Keratinocyte (primary cell): ENCODE measurements around the gene CADM3. TPM values are rescaled to one million over a fixed set of nuclear protein-coding genes. Genes with fewer than 3 reads are reported as not detected.

Experiments
- DNase-seq: peaks from one replicate; pipeline ENCODE4 v3.0.0-alpha.2; 2011; ENCODE audit warnings: low read depth, missing footprints, low spot score
- FAIRE-seq: peaks from 2 replicates; lab custom pipeline; 2011; peaks lifted over from hg19 to GRCh38; lab: Jason Lieb, UNC
- H2AFZ ChIP-seq: 2 replicates; pipeline ENCODE4 v1.6.0; 2012; ENCODE audit warnings: low read length, control low read depth, inconsistent platforms; ENCODE audit not compliant: control insufficient read depth
- H3K27ac ChIP-seq: 2 replicates; pipeline ENCODE4 v1.5.1; 2011; ENCODE audit warnings: low read length; ENCODE audit not compliant: control insufficient read depth, insufficient read depth
- H3K27me3 ChIP-seq: 3 replicates; pipeline ENCODE4 v1.6.0; 2011; ENCODE audit warnings: low read length; ENCODE audit not compliant: control insufficient read depth, insufficient read depth; ENCODE audit errors: extremely low read depth
- H3K36me3 ChIP-seq, 2 experiments: 2 replicates in 1 of 2; 3 replicates in 1 of 2; pipeline ENCODE4 v1.5.1; 2011; ENCODE audit warnings: low read length in 2 of 2, mild to moderate bottlenecking in 1 of 2; ENCODE audit not compliant: control insufficient read depth in 2 of 2, insufficient read depth in 2 of 2; ENCODE audit errors: extremely low read depth in 1 of 2
- H3K4me1 ChIP-seq: 3 replicates; pipeline ENCODE4 v1.5.1; 2011; ENCODE audit warnings: low read length; ENCODE audit not compliant: control insufficient read depth, insufficient read depth; ENCODE audit errors: extremely low read depth
- H3K4me2 ChIP-seq: 3 replicates; pipeline ENCODE4 v1.6.0; 2011; ENCODE audit warnings: low read depth, low read length; ENCODE audit not compliant: control insufficient read depth, insufficient read depth; ENCODE audit errors: extremely low read depth
- H3K4me3 ChIP-seq, 3 experiments: fragments of 200-600 bp in 1 of 3; sonication (generic) in 1 of 3; 2 replicates in 2 of 3; 3 replicates in 1 of 3; pipeline ENCODE4 v1.5.1; 2011 to 2016; ENCODE audit warnings: low read length in 3 of 3, mild to moderate bottlenecking in 3 of 3, control low read depth in 2 of 3, inconsistent platforms in 1 of 3, low read depth in 1 of 3, mixed read lengths in 1 of 3, mixed run types in 1 of 3, moderate library complexity in 1 of 3; ENCODE audit not compliant: control insufficient read depth in 2 of 3, insufficient read depth in 2 of 3; ENCODE audit errors: extremely low read depth in 1 of 3
- H3K79me2 ChIP-seq: 2 replicates; pipeline ENCODE4 v1.6.0; 2012; ENCODE audit warnings: low read length; ENCODE audit not compliant: control insufficient read depth, insufficient read depth
- H3K9ac ChIP-seq: 3 replicates; pipeline ENCODE4 v1.6.0; 2011; ENCODE audit warnings: low read length; ENCODE audit not compliant: control insufficient read depth, insufficient read depth; ENCODE audit errors: extremely low read depth
- H3K9me1 ChIP-seq: 3 replicates; pipeline ENCODE4 v1.6.0; 2011; ENCODE audit warnings: low read length; ENCODE audit not compliant: control insufficient read depth, insufficient read depth; ENCODE audit errors: extremely low read depth
- H3K9me3 ChIP-seq: 2 replicates; pipeline ENCODE4 v1.5.1; 2012; ENCODE audit warnings: low read depth, low read length; ENCODE audit not compliant: control insufficient read depth
- H4K20me1 ChIP-seq: 3 replicates; pipeline ENCODE4 v1.6.0; 2011; ENCODE audit warnings: low read length; ENCODE audit not compliant: control insufficient read depth, insufficient read depth; ENCODE audit errors: extremely low read depth
- CTCF ChIP-seq, 3 experiments: IDR thresholded peaks in 1 of 3; conservative IDR thresholded peaks in 1 of 3; optimal IDR thresholded peaks in 1 of 3; 2 replicates in 2 of 3; 3 replicates in 1 of 3; pipeline versions ENCODE3 to v1.5.1; 2011; ENCODE audit warnings: low read length in 3 of 3, mild to moderate bottlenecking in 3 of 3, moderate library complexity in 2 of 3, control low read depth in 1 of 3, inconsistent platforms in 1 of 3; ENCODE audit not compliant: insufficient read depth in 2 of 3; ENCODE audit errors: extremely low read depth in 1 of 3
- EZH2 ChIP-seq: IDR thresholded peaks from one replicate; pipeline ENCODE4 v1.6.1; 2012; ENCODE audit warnings: inconsistent platforms, mild to moderate bottlenecking, low read length, moderate library complexity
- dilution Hi-C: fragments of 300-500 bp; cut with MboI; formaldehyde crosslinking; loops from one replicate; pipeline ENCODE4 v1.7.0; 2020; ENCODE audit warnings: low sequenced_read_pairs; ENCODE audit not compliant: extremely low pct_ligation_motif_present
- polyA plus RNA-seq, 5 experiments: library from polyadenylated mRNA; depleted of rRNA in 3 of 5; stranded (reverse) in 3 of 5; stranded (forward) in 1 of 5; unstranded in 1 of 5; fragments of >200 nt; gene quantifications; 1 replicate in 1 of 5; 2 replicates in 3 of 5; 3 replicates in 1 of 5; pipeline versions ENCODE4 v1.2.1 to v1.2.3, GENCODE V29; 2011 to 2012; ENCODE audit warnings: missing spikeins in 2 of 5, low read depth in 1 of 5, low replicate concordance in 1 of 5

CADM3 gene
- polyA plus RNA-seq, 1 donor (not counting 4 experiments of a cell fraction or from before 2014, with no cell fraction given): not detected

GRCh38 chr1:159140474-159140873 is 30.9 kb upstream of the CADM3 start:
- FAIRE-seq (no peak), DNase-seq (no peak)
- Histone ChIP-seq H3K27ac (no peak overlapping the region), H3K4me2 (no peak overlapping the region), H3K9me1 (no peaks in the 10 kb centered on the region), H3K9me3 (no peaks in the 10 kb centered on the region), H3K9ac (no peak overlapping the region), H3K79me2 (no peaks in the 10 kb centered on the region), H4K20me1 (no peaks in the 10 kb centered on the region), H3K27me3 (peaks cover 28% of the 10 kb centered on the region), H3K4me1 (no peaks in the 10 kb centered on the region), H3K36me3 (no peaks in the 10 kb centered on the region), H2AFZ (no peak overlapping the region), H3K4me3 (no peak overlapping the region)
- dilution Hi-C loops: no loop called here
- TF ChIP-seq EZH2: no peak
- TF ChIP-seq CTCF (optimal IDR thresholded peaks at IDR 0.05 in 1 of 3, IDR thresholded peaks at IDR 0.05 in 1 of 3, conservative IDR thresholded peaks at IDR 0.05 in 1 of 3; ENCODE audit: extremely low read depth in 1 of 3, insufficient read depth in 2 of 3, low read length in 3 of 3): no peak

GRCh38 chr1:159141584-159142390 is 29.6 kb upstream of the CADM3 start:
- no peak overlapping the region for H3K27ac ChIP-seq
- dilution Hi-C loops: no loop called here
- FAIRE-seq (no peak), DNase-seq (no peak)
- peaks cover 28% of the 10 kb centered on the region for H3K27me3 ChIP-seq
- peak overlapping the region; percentile 34 for H2AFZ ChIP-seq
- H4K20me1 ChIP-seq: no peaks in the 10 kb centered on the region
- H3K9me3 ChIP-seq: no peaks in the 10 kb centered on the region
- H3K79me2 ChIP-seq: no peaks in the 10 kb centered on the region
- H3K4me1 ChIP-seq: no peaks in the 10 kb centered on the region
- TF ChIP-seq EZH2: no peak
- TF ChIP-seq CTCF (optimal IDR thresholded peaks at IDR 0.05 in 1 of 3, IDR thresholded peaks at IDR 0.05 in 1 of 3, conservative IDR thresholded peaks at IDR 0.05 in 1 of 3; ENCODE audit: extremely low read depth in 1 of 3, insufficient read depth in 2 of 3, low read length in 3 of 3): no peak
- H3K9ac ChIP-seq: no peak overlapping the region
- H3K36me3 ChIP-seq: no peaks in the 10 kb centered on the region
- H3K9me1 ChIP-seq: no peaks in the 10 kb centered on the region
- H3K4me2 ChIP-seq: peak overlapping the region; percentile 66
- H3K4me3 ChIP-seq: peak overlapping the region; percentile 26 to 54 (median 38)
